HCT116 (cell line): ENCODE results near the gene GNG12. TPM values are rescaled to one million over a fixed set of nuclear protein-coding genes. Genes with fewer than 3 reads are reported as not detected.

Source experiments
- ATAC-seq: fragments of 200-7000 bp; cut with Tn5 transposase; 2 replicates; pipeline ENCODE4 v1.9.1; 2020; ENCODE audit warnings: mild to moderate bottlenecking, moderate library complexity
- BruUV-seq: library from RNA; stranded (reverse); fragments of 400-500 nt; replicated peaks from 2 replicates; lab custom pipeline; 2021; lab: Mats Ljungman, UMichigan
- CTCF ChIA-PET: fragments of 300-600 bp; sonication (Branson Sonifier 250); formaldehyde crosslinking; loops from one replicate; lab custom pipeline; 2021; ENCODE audit warnings: antibody characterized with exemption; lab: Charles Lee
- POLR2A ChIA-PET: fragments of 300-600, 350-600 bp; sonication (Branson Sonifier 250); formaldehyde crosslinking; loops from one replicate; lab custom pipeline; 2021; ENCODE audit warnings: antibody characterized with exemption; lab: Charles Lee
- RAD21 ChIA-PET, 2 experiments: fragments of 300-600 bp; sonication (Branson Sonifier 250); formaldehyde crosslinking; loops; one replicate each; lab custom pipeline; 2023; ENCODE audit warnings: low total read pairs in 2 of 2; ENCODE audit not compliant: uncharacterized antibody in 2 of 2, unreplicated experiment in 2 of 2, low non-redundant PET in 1 of 2; lab: Charles Lee
- DNase-seq: peaks from one replicate; pipeline ENCODE4 v3.0.0-alpha.2; 2010; ENCODE audit warnings: low read depth, low spot score
- H2AFZ ChIP-seq: fragments of 200-600 bp; shearing (Covaris generic), sonication (generic); 2 replicates; pipeline ENCODE4 v1.6.1; 2017; ENCODE audit warnings: low read depth, mixed run types, mixed read lengths, antibody characterized with exemption, low read length; ENCODE audit not compliant: poor library complexity, severe bottlenecking
- H3K27ac ChIP-seq: 2 replicates; pipeline ENCODE4 v1.5.1; 2012; ENCODE audit warnings: low read depth, low read length
- H3K27me3 ChIP-seq: fragments of 200-600 bp; sonication (generic); 2 replicates; pipeline ENCODE4 v1.6.1; 2016; ENCODE audit warnings: mixed run types, low read length, mixed read lengths; ENCODE audit not compliant: insufficient read depth
- H3K36me3 ChIP-seq, 2 experiments: fragments of 200-500 bp in 1 of 2; fragments of 200-600 bp in 1 of 2; sonication (Bioruptor generic) in 1 of 2; sonication (generic) in 1 of 2; 2 replicates each; pipeline versions ENCODE4 v1.5.1 to v1.6.1; 2014 to 2016; ENCODE audit warnings: low read length in 2 of 2, inconsistent platforms in 1 of 2, mixed read lengths in 1 of 2, mixed run types in 1 of 2; ENCODE audit not compliant: insufficient read depth in 2 of 2, control insufficient read depth in 1 of 2
- H3K4me1 ChIP-seq, 2 experiments: fragments of 200-600 bp in 1 of 2; sonication (generic) in 1 of 2; 2 replicates each; pipeline versions ENCODE4 v1.5.1 to v1.6.1; 2012 to 2017; ENCODE audit warnings: low read length in 2 of 2, inconsistent platforms in 1 of 2, mild to moderate bottlenecking in 1 of 2, mixed read lengths in 1 of 2, mixed run types in 1 of 2, moderate library complexity in 1 of 2; ENCODE audit not compliant: insufficient read depth in 2 of 2, control insufficient read depth in 1 of 2
- H3K4me2 ChIP-seq: fragments of 200-600 bp; sonication (generic); 2 replicates; pipeline ENCODE4 v1.6.1; 2017; ENCODE audit warnings: mixed run types, low read length, mixed read lengths
- H3K4me3 ChIP-seq, 2 experiments: fragments of 200-600 bp in 1 of 2; sonication (generic) in 1 of 2; replicated peaks in 1 of 2; 2 replicates each; pipeline ENCODE4 v1.5.1; 2011 to 2016; ENCODE audit warnings: low read length in 2 of 2, control low read depth in 1 of 2, low read depth in 1 of 2, mild to moderate bottlenecking in 1 of 2, mixed read lengths in 1 of 2, mixed run types in 1 of 2
- H3K79me2 ChIP-seq: fragments of 200-600 bp; sonication (generic); 2 replicates; pipeline ENCODE4 v1.6.1; 2017; ENCODE audit warnings: mild to moderate bottlenecking, mixed run types, low read length, moderate library complexity, mixed read lengths; ENCODE audit not compliant: insufficient read depth
- H3K9ac ChIP-seq: fragments of 200-600 bp; sonication (generic); 2 replicates; pipeline ENCODE4 v1.6.1; 2016; ENCODE audit warnings: low read length, mixed read lengths
- H3K9me2 ChIP-seq: fragments of 200-600 bp; sonication (generic), shearing (Covaris generic); 2 replicates; pipeline ENCODE4 v1.6.1; 2017; ENCODE audit warnings: mixed run types, mild to moderate bottlenecking, moderate library complexity; ENCODE audit not compliant: insufficient read depth
- H3K9me3 ChIP-seq, 2 experiments: fragments of 200-500 bp in 1 of 2; fragments of 200-600 bp in 1 of 2; sonication (Bioruptor generic) in 1 of 2; sonication (generic) in 1 of 2; 2 replicates each; pipeline ENCODE4 v1.6.1; 2014 to 2017; ENCODE audit warnings: low read length in 2 of 2, mixed read lengths in 2 of 2, inconsistent platforms in 1 of 2, low read depth in 1 of 2, mild to moderate bottlenecking in 1 of 2, mixed run types in 1 of 2, moderate library complexity in 1 of 2; ENCODE audit not compliant: control insufficient read depth in 1 of 2, insufficient read depth in 1 of 2
- H4K20me1 ChIP-seq: fragments of 200-600 bp; sonication (generic), shearing (Covaris generic); 2 replicates; pipeline ENCODE4 v1.6.1; 2017; ENCODE audit warnings: mixed run types, mild to moderate bottlenecking, moderate library complexity; ENCODE audit not compliant: insufficient read depth
- EZH2 ChIP-seq: fragments of 200-600 bp; sonication (generic); IDR thresholded peaks from 2 replicates; pipeline ENCODE4 v1.6.1; 2017; ENCODE audit warnings: antibody characterized with exemption, mixed run types
- EZH2phosphoT487 ChIP-seq: fragments of 200-600 bp; IDR thresholded peaks from 2 replicates; pipeline ENCODE4 v1.6.1; 2018; ENCODE audit warnings: antibody characterized with exemption, borderline replicate concordance
- JUND ChIP-seq: IDR thresholded peaks from 2 replicates; pipeline ENCODE4 v1.6.1; 2012
- TCF7L2 ChIP-seq: IDR thresholded peaks from 2 replicates; pipeline ENCODE4 v1.7.0; 2011; ENCODE audit warnings: borderline replicate concordance, inconsistent platforms; ENCODE audit not compliant: insufficient read depth, insufficient read length; ENCODE audit errors: extremely low read depth
- ZBTB33 ChIP-seq: IDR thresholded peaks from 2 replicates; pipeline ENCODE4 v1.6.1; 2011; ENCODE audit warnings: mild to moderate bottlenecking, low read length, moderate library complexity; ENCODE audit not compliant: insufficient replicate concordance; ENCODE audit errors: extremely low read depth
- intact Hi-C: fragments of 100-400 bp; cut with micrococcal nuclease; formaldehyde crosslinking; loops from 2 replicates; pipeline ENCODE4 v1.10.0; 2022
- total RNA-seq: library from RNA; stranded (reverse); gene quantifications from one replicate; pipeline ENCODE4 v1.2.1, GENCODE V29; 2021; ENCODE audit not compliant: unreplicated experiment
- TF ChIP-seq, protein P1 (sequence below): IDR thresholded peaks from 2 replicates; pipeline ENCODE4 v1.6.1; 2012
- TF ChIP-seq, protein P2 (sequence below): IDR thresholded peaks from 2 replicates; pipeline ENCODE4 v1.6.1; 2012; ENCODE audit warnings: low read depth
- TF ChIP-seq, protein P3 (sequence below), 3 experiments: fragments of 200-600 bp in 1 of 3; sonication (generic) in 1 of 3; IDR thresholded peaks in 2 of 3; conservative IDR thresholded peaks in 1 of 3; 2 replicates each; pipeline ENCODE4 v1.5.1; 2012 to 2017; ENCODE audit warnings: low read depth in 2 of 3, low read length in 2 of 3, antibody characterized with exemption in 1 of 3, borderline replicate concordance in 1 of 3, control low read depth in 1 of 3, mild to moderate bottlenecking in 1 of 3, mixed read lengths in 1 of 3, mixed run types in 1 of 3, moderate library complexity in 1 of 3; ENCODE audit not compliant: insufficient read depth in 1 of 3

Gene GNG12
- total RNA-seq, 1 experiment from 2014 or later: 49.6 TPM

DNA sequence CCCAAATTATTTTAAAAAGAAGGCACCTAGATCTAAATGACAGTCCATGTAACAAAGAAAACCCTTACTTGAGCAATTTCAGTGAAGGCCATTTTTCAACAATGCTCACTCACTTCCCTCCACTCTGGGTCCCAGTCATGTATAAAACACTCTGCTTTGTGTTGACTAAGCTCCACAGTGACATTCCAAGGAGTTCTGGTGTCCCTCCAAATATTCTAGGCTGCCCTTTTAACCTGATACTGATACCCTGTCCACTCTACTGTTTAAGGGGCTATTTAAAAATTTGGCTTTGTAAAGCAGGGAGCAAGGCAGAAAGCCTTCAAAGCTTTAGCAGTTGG is 73.6 kb downstream of the GNG12 start:
- no peaks in the 10 kb centered on the region for H3K9me2 ChIP-seq
- intact Hi-C loops: loop anchor here (1.0 kb wide), 2 partner anchors 198 to 227 kb away; no protein-coding TSS in a partner anchor
- H3K79me2 ChIP-seq: no peaks in the 10 kb centered on the region; the same call in 1 of the 2 replicates
- H4K20me1 ChIP-seq: no peaks in the 10 kb centered on the region
- no peak overlapping the region for H2AFZ ChIP-seq
- ChIA-PET POLR2A (interaction anchor here (1.1 to 2.1 kb wide), 8 partner anchors 58 to 236 kb away, joined by 3 to 9 read pairs (median 4); no protein-coding TSS in a partner anchor), CTCF (interaction anchor here (1.0 to 4.9 kb wide), 29 partner anchors 8 to 356 kb away, joined by 3 to 149 read pairs (median 4); partner anchors contain the start of gene GADD45A), RAD21 (interaction anchor here (0.6 to 1.9 kb wide), 15 partner anchors 8 to 235 kb away, joined by 3 to 17 read pairs (median 7); partner anchors contain the start of gene GADD45A (in 1 of the 2))
- H3K9ac ChIP-seq: no peak overlapping the region
- H3K4me3 ChIP-seq: no peak overlapping the region
- TF ChIP-seq, protein P1, sequence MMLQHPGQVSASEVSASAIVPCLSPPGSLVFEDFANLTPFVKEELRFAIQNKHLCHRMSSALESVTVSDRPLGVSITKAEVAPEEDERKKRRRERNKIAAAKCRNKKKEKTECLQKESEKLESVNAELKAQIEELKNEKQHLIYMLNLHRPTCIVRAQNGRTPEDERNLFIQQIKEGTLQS: no peak
- TF ChIP-seq, protein P2, sequence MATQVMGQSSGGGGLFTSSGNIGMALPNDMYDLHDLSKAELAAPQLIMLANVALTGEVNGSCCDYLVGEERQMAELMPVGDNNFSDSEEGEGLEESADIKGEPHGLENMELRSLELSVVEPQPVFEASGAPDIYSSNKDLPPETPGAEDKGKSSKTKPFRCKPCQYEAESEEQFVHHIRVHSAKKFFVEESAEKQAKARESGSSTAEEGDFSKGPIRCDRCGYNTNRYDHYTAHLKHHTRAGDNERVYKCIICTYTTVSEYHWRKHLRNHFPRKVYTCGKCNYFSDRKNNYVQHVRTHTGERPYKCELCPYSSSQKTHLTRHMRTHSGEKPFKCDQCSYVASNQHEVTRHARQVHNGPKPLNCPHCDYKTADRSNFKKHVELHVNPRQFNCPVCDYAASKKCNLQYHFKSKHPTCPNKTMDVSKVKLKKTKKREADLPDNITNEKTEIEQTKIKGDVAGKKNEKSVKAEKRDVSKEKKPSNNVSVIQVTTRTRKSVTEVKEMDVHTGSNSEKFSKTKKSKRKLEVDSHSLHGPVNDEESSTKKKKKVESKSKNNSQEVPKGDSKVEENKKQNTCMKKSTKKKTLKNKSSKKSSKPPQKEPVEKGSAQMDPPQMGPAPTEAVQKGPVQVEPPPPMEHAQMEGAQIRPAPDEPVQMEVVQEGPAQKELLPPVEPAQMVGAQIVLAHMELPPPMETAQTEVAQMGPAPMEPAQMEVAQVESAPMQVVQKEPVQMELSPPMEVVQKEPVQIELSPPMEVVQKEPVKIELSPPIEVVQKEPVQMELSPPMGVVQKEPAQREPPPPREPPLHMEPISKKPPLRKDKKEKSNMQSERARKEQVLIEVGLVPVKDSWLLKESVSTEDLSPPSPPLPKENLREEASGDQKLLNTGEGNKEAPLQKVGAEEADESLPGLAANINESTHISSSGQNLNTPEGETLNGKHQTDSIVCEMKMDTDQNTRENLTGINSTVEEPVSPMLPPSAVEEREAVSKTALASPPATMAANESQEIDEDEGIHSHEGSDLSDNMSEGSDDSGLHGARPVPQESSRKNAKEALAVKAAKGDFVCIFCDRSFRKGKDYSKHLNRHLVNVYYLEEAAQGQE: no peak
- TF ChIP-seq, protein P3, sequence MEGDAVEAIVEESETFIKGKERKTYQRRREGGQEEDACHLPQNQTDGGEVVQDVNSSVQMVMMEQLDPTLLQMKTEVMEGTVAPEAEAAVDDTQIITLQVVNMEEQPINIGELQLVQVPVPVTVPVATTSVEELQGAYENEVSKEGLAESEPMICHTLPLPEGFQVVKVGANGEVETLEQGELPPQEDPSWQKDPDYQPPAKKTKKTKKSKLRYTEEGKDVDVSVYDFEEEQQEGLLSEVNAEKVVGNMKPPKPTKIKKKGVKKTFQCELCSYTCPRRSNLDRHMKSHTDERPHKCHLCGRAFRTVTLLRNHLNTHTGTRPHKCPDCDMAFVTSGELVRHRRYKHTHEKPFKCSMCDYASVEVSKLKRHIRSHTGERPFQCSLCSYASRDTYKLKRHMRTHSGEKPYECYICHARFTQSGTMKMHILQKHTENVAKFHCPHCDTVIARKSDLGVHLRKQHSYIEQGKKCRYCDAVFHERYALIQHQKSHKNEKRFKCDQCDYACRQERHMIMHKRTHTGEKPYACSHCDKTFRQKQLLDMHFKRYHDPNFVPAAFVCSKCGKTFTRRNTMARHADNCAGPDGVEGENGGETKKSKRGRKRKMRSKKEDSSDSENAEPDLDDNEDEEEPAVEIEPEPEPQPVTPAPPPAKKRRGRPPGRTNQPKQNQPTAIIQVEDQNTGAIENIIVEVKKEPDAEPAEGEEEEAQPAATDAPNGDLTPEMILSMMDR (IDR thresholded peaks at IDR 0.05 in 2 of 3, conservative IDR thresholded peaks at IDR 0.05 in 1 of 3; ENCODE audit: borderline replicate concordance in 1 of 3, insufficient read depth in 1 of 3, low read depth in 2 of 3, low read length in 2 of 3): no peak
- TF ChIP-seq EZH2phosphoT487 (no peak), TCF7L2 (no peak), JUND (no peak), EZH2 (no peak), ZBTB33 (no peak)
- H3K27ac ChIP-seq: no peak overlapping the region
- H3K4me2 ChIP-seq: peak overlapping the region; percentile 49; the same call in 1 of the 2 replicates
- no peaks in the 10 kb centered on the region for H3K27me3 ChIP-seq
- ATAC-seq (no peak), DNase-seq (no peak)
- H3K9me3 ChIP-seq: no peaks in the 10 kb centered on the region
- H3K4me1 ChIP-seq: peaks cover 12 to 21% of the 10 kb centered on the region in 2 experiments
- BruUV-seq: no TSS peak
- no peaks in the 10 kb centered on the region for H3K36me3 ChIP-seq
